IMR-90 (cell line): ENCODE results near the gene PSENEN.

ENCODE experiments used
- BHLHE40 ChIP-seq: fragments of 150-350 bp; IDR thresholded peaks from 2 replicates; pipeline ENCODE4 v1.6.1; 2016; ENCODE audit warnings: mild to moderate bottlenecking, low read depth, low read length
- CTCF ChIP-seq: conservative IDR thresholded peaks from 2 replicates; pipeline ENCODE4 v1.5.1; 2012; ENCODE audit warnings: mild to moderate bottlenecking, low read depth, low read length, improper control_type of control experiment
- ELK1 ChIP-seq: fragments of 150-350 bp; IDR thresholded peaks from 2 replicates; pipeline ENCODE4 v1.6.1; 2016; ENCODE audit warnings: low read depth, mild to moderate bottlenecking, low read length, moderate library complexity, borderline replicate concordance
- SMC3 ChIP-seq: fragments of 150-350 bp; IDR thresholded peaks from 2 replicates; pipeline ENCODE4 v1.6.1; 2016; ENCODE audit warnings: low read depth, mild to moderate bottlenecking, antibody characterized with exemption, low read length, moderate library complexity
- USF2 ChIP-seq: fragments of 150-350 bp; IDR thresholded peaks from 2 replicates; pipeline ENCODE4 v1.6.1; 2017; ENCODE audit warnings: mild to moderate bottlenecking, antibody characterized with exemption, low read length, low read depth

- TF ChIP-seq BHLHE40 (no peak), CTCF (no peak), ELK1 (no peak), SMC3 (no peak), USF2 (no peak)
Observed at GRCh38 chr19:35781650-35782049, 36.2 kb downstream of the PSENEN start.
